Left lobe of liver (tissue), 2 donors: ENCODE results near the gene GLRX5. TPM values are rescaled to one million over a fixed set of nuclear protein-coding genes. Genes with fewer than 3 reads are reported as not detected.

Experiments
- ATAC-seq: fragments of 200-7000 bp; cut with Tn5 transposase; one replicate; pipeline ENCODE4 v1.9.1; 2020; ENCODE audit warnings: mild to moderate bottlenecking, moderate library complexity
- DNase-seq: peaks from one replicate; pipeline ENCODE4 v3.0.0-alpha.2; 2020; ENCODE audit warnings: low spot score
- total RNA-seq: library from RNA; stranded (reverse); gene quantifications from one replicate; pipeline ENCODE4 v1.2.1, GENCODE V29; 2021
- donor health status: DM: no; HTN: no; CAD: no; lungs with moderate emphysema.
- donor health status: DM: no; HTN: yes; CAD: no.

GLRX5 gene
- total RNA-seq, 1 donor from 2014 or later: 31.4 TPM

DNA sequence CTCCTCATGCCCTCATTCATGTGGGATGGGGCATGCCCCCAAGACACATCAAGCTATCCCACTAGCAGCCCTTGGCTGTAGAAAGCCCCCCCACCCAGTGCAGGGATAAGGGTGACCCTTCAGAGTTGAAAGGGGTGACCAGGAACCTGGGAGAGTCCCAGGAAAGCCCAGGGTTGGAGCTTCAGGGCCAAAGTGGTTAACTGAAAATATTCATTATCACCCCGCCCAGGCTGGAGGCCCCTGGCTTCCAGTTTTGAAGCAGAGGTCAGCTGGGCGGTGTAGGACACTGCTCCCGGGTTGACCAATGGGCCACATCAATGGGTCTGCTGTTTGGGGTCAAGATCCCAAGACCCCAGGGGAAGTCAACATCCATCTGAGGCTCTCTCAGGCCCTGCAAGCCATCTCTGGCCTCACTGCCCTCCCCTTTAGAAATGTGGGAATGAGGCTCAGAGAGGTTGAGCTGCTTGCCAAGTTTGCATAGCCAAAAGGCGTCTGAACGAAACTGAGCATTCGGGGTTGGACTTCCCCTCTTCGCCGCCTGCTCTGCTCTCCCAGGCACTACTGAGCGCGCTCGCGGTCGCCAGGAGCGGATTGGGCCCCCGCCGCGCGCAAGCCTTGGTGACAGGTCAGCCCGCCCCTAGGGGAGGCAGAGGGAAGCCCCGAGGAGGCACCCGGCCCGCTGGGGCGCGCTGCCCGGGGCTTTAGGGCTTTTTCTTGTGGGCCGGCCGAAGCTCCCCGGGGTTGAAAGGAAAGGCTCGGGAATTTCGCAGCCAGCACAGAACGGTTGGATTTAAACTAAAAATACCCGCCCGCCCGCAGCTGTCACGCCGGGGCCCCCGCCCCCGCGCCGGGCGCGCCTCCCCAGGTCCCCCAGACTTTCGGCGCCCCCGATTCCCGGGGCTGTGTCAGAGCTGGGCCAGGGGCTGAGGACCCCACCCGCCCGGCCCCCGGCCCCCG, 19.0 kb upstream of the GLRX5 start:
- peak; percentile 62 for ATAC-seq
- DNase-seq: peak; percentile 72

DNA sequence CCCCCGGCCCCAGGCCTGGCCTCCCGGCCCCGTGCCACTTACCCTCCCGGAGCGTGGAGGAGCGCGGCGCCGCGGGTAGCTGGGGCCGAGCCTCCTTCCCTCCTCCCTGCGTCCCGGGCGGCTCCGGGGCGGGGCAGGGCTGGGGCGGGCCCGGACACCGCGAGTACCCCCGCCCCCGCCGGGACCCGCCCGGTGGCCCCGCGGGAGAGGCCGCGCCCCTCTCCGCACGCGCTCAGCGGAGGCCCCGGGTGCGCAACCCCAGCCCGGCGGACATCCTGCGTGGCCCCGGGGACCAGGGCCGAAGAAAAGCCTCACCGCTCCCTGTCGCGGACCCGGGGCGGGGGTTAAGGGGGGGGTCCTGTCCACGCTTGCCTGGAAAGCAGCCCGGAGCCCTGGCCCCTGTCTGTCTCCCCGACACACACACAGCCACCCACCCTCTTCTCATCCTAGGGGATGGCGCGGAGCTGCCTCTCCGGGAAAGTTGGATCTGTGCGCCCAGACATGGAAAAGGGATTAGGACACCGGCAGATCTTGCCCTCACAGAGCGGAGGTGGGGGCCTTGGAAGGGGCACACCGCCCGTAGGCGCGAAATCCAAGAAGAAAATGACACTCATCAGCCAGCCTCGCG, 18.2 kb upstream of the GLRX5 start, which contains the start of gene SYNE3:
Gene SYNE3 (minus strand): TSS at position 97 of the 628 bp plus-strand sequence. CDS start 40,829 bp downstream, outside the sequence.
- ATAC-seq: peak; percentile 83

DNA sequence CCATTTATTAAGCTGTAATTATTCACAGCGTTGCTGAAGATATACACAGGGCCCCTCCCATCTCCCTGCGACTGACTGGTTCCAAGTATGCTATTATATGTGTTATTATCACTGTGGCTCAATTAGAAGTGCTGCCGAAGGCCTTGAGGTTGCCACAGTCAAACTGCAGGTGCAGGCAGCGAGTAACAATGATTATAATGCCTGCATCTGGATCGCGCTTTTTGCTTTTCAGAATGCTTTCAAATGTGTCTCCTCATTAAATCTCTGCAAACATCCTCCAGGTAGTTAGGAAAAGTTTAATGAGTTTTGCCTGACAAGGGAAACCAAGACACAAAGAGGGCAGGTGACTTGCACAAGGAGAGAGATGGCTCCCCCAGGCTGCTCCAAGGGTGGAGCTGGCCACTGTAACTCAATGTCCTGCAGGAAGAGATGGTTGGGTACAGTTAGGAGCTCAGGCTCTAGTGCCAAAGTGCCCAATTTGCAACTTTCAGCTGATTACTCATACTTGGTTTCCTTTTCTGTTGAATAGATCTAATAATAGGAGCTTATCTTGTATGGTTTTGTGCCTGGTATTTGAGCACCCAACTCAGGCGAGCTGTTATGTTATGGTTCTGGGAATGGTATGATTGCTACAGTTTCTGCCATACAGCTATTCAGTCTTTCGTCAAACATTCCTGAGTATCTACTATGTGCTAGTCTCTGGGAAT, 16.7 kb upstream of the GLRX5 start:
- DNase-seq: peak; percentile 22
- no peak for ATAC-seq

More for the DNA sequence above, 18.2 kb upstream of the GLRX5 start, which contains the start of gene SYNE3:
- DNase-seq: peak; percentile 75

DNA sequence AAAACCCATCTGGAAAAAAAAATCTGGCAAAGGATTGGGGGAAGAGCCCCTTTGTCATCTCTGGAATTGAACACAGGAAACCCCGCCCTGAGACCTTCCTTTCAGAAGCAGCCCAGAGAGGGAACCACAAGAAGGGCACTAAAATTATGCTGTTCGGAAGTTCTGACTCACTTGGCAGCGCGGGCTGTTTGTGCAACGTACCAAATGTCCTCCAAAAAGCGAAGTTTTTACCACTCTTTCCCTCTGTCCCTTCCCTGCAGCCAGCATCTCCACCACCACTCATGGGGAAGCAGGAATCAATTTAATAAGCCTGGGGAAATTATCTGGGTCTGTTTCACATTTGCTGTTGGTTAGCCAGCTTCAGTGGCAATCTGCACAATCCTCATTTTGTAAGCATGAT, 15.2 kb upstream of the GLRX5 start:
- ATAC-seq: no peak

DNA sequence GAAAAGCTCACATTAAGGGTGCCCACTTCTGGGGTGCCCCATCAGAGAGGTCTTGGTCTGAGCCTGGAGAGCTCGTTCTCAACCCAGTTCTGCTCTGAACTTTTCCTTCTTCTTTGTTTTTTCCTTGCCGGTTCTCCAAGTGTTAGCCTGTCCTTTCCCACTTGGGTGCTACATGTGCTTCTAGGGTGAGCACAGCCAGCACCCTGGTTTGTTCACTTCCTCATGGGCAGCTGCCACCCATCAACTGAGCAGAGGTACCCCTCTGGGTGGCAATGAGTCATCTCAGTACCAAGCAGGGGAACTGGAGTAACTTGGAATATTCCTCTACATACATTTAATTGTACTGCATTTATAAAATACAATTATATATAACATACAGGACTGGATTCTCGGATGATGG, 14.5 kb upstream of the GLRX5 start:
- DNase-seq (peak; percentile 33), ATAC-seq (no peak)

More for the DNA sequence above, 15.2 kb upstream of the GLRX5 start:
- DNase-seq: peak; percentile 48

DNA sequence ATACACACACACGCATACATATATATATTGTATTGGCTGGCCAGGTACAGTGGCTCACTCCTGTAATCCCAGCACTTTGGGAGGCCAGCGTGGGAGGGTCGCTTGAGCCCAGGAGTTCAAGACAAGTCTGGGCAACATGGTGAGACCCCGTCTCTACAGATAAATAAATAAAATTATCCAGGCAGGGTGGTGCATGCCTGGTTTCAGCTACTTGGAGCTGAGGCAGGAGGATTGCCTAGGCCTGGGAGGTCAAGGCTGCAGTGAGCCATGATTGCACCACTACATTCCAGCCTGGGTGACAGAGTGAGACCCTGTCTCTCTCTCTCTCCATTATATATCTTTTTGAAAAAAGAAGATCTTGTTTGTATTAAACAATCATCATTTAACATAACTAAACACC, 13.8 kb upstream of the GLRX5 start:
- DNase-seq (no peak), ATAC-seq (no peak)

DNA sequence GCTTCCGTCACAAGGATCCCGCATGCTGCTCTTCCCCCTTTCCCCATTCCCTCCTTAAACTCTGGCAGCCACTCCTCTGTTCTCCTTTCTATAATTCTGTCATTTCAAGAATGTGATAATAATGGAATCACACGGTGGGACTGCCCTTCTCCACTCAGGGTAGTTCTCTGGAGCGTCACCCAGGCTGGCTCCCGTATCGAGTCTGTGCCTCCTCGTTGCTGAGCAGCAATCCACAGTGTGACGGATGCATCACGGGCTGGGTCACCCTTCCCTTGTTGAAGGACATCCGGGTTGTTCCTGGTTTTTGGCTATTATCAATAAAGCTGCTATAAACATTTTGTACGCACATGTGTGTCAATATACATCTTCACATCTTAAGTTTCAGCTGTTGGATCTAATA, 12.7 kb upstream of the GLRX5 start:
- ATAC-seq: no peak
- DNase-seq: no peak

DNA sequence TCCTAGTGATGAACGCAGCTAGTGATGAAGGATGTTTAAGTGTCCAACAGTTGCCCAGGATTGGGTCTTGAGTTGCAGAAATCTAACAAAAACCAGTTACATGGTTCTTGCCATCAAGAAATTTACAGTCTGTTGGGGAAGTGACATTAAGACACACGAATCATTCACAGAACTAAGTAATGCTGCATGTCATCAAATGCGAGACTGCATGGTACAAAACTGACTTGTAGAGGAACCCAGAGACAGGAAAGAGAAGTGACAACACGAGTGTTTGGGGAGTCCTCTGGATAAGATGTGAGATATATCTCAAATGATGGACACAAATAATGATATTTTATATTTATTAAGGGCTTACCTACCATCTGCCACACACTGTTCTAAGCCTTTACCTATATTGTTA, 12.3 kb upstream of the GLRX5 start:
- DNase-seq (no peak), ATAC-seq (no peak)

DNA sequence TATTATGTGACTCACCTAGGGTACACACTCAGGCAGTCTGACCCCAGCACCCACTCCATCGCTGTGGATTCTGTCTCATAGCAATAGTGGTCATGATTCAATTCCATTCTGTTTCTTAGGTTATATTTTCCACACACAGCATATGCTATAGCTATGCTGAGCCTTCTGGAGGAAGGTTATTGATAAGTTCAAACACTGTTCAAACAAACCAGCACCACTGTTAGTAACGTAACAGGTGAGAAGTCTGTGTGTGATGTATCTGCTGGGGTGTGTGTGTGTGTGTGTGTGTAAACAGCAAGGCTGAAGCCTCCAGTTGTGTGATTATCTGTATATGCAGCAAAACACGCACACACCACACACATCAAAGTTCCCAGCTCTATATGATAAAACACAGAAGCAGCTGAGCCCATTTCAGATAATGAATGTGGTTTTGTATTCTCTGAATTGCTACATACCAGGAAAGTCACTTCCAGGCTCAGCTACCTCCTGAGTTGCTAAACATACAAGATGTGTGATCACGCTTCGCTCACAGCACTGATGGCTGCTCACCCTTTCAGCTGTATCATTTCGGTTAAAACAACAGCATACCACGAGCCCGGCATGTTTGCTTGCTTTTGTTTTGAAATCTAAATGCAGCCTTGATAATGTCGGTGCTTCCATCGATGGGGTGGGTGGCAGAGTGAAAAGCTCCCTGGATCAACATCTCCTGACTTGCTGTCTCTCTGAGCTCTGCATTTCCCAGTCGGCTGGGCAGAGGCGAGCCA, 11.6 kb upstream of the GLRX5 start:
- DNase-seq: peak; percentile 45

DNA sequence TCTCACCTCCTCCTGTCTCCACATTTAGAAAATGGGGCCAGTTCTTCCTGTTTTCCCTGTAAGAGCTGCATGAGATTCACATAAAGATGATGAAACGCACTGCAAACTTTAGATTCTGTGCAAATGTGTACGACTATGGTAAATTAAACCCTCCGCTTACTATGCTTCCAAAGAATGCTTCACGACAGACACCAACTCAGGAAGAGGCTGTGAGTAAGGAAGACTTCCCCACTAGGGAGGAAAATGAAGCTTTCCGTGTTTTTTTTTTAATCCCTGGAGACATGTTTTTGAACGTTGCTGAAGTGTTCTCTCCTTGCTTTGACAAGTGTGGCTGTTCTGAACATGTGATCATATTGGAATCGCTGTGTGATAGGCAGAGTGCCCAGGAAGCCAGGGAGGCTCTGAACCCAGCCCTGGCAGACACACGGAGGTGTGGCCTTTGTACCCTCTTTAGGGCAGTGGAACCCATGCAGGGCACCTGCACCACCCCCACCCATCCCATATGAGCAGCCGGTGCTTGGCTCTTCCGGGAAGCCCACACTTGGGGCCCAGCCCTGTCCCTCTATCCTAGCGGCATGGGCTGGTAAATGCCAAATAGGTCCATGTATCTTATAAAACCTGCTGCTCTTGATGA, 10.9 kb upstream of the GLRX5 start:
- DNase-seq: peak; percentile 93
- ATAC-seq: peak; percentile 80

More for the DNA sequence above, 11.6 kb upstream of the GLRX5 start:
- peak; percentile 16 for ATAC-seq

DNA sequence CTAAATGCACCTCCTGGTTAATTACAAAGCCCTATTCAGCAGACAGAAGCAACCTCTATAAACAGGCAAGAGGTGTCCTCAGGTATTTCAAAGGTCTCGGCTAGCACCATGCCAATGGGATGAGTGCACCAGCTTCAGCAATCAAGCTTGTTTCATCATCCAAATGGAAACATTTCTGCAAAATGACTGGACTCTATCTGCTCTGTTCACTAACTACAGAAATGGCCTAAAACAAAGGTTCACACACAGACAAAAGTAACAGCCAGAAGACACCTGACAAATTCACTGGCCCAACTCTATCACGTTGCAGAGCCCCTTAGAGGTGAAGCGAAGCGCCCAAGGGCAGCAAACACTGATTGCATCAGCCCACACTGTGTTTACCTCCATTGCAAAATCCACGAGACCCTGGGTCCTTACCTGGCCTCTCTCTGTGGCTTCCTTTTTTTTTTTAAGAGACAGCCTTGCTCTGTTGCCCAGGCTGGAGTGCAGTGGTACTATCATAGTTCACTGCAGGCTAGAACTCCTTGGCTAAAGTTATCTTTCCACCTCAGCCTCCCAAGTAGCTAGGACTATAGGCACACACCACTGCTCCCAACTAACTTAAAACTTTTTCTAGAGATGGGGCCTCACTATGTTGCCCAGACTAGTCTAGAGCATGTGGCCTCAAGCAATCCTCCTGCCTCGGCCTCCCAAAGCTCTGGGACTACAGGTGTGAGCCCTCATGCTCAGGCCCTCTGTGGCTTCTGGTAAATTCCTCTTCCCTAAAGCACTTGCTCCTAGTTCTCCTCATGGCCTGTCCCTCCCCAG, 9.9 kb upstream of the GLRX5 start:
- peak; percentile 87 for DNase-seq

DNA sequence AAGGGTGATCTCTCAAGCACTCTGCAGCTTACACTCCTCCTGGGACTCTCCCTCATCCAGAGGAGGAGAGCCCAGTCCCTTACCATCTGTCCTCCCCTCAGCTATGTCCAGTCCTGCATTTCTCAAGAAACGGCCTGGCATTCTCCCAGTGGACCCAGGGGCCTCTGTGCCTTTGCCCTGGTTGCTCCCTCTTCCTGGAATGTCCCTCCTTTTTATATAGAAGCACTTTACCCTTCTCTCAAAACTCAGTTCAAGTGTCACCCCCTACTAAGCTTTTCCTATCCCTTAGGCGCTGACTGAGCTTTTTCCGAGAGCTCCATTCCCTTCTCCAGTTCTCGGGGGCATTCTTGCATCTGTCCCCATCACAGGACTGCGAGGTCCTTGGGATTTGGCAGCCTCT, 8.9 kb upstream of the GLRX5 start:
- ATAC-seq (no peak), DNase-seq (no peak)

More for the DNA sequence above, 9.9 kb upstream of the GLRX5 start:
- peak; percentile 63 for ATAC-seq

DNA sequence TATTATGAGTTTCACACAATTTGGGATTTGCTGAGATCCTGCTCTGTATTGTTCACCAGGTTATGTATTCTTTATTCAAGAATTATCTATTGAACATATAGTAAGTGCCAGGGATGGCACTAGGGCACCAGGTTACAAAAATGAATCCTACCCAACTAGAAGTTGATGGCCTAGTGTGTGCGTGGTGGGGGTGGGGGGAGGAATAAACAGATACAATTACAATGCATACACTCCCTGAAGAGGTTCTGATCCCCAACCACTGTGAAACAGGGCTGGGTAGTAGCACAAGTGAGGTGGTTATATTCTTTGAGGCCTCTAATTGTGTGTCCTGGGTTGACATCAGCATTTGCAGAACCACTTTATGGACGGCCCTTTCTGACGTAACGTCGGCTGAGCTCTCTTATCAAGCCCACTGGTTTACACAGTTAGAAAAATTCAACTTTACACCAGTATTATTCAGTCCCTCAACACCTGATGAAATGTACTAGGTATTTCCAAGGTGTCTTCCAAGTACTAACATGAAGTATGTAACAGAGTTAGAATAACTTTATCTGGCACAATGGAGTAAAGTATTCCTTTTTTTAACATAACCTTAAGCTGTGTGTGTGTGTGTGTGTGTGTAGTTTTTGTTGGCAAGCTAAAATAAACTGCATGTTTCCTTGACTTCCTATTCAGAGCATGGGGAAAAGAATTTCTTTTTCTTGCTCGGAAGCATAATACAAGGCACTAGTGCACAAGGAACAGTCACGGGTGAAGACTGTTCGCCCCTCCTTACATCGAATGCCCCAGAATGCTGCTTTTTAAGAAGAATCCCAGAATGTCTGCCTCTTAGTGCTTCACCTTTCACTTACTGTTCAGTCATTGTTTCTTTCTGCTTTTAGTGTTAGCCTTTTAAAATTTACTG, 8.1 kb upstream of the GLRX5 start:
- DNase-seq (no peak), ATAC-seq (no peak)

DNA sequence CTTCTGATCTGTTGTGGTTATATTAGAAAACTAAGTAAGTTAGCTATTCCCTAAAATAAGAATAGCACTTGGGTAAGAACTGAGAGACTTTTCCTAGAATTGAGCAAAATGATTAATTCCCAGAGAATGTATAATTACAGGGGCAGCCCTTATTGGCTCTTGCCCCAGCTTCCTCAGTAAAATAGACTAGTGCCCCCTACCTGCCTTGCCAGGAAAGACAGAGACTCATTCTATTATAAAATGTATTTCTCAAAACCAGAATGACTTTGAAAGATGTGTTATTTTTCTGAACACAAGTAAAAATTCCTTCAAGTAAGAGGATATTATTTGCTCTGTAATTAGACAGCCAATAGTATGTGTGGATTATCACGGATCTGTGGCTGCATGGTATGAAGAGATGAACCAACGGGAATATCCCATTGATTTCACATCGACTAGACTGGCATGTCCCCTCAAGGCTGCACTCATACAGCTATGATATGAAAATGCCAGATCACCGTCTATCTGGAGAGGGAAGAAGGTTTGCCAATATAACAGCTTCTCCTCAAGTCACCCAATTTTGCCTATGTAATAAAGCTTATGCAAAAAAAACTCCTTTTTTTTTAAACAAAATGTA, 7.4 kb upstream of the GLRX5 start:
- DNase-seq: no peak
- ATAC-seq: peak; percentile 44

DNA sequence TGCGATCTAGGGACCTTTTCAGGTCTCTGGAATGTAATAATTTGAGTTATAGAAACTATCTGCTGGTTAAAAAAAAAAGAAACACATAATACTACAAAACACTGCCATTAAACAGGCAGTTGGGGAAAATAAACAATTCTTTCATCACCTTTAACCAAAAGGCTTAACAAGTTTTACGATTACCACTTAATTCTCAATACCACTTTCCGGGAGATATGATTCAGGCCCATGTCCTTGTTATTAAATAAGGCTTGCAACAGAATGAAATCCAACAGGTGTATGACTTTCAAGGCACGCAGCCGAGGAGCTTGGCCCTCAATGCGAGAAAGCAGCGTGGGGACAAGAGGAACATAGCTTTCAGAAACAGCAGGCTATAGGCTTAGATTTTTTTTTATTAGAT, 5.6 kb upstream of the GLRX5 start:
- ATAC-seq (no peak), DNase-seq (no peak)

DNA sequence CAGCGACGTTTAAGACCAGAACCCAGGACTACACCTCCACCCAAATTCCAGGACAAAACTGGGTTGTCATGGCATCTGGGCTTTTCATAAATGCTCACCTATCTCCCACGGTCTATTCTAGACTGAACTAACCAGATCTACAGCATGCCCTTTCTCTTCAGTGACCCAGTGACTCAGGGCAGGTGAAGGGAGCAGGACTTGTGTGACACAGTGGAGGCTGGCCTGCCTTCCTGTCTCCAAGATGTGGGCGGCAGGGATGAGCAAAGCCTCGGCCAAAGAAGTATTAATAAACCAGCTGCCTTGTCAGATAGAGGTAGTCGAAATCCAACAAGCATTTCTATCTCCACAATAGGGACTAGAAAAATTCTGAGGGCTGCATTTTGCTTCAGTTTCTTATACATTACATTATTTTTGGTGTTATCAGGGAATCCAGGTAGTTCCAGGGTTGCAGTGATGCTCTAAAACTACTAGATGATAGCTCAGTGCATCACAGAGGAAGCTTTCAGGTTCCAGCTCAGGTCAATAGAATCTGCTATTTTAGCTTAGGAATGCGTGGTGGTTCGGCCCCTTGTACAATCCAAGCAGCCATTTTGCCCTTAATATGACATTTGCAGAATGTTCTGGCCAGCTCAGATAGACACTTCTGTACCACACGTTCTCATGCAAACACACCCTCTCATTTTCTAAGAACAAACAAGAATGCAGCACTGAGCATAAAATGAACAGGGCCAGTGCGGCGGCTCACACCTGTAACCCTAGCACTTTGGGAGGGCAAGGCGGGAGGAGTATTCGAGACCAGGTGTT, 4.2 kb upstream of the GLRX5 start:
- DNase-seq (no peak), ATAC-seq (no peak)

DNA sequence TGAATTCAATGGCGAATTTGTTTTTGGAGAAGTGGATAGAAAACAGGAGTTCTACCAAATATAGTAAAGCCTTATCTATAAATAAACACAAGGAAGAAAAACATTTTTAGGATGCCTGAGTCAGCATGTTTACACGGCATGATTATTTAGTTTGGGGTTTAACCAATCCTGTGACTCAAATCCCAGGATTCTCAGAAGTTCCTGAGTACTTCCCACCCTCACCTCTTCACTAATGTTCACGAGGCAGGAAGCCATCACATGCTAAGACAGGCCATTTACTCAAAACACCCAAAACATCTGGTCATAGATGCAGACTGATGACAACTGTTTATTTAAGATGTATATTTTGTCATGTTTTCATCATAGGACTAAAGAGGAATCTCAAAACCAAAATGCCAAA, 3.4 kb upstream of the GLRX5 start:
- no peak for ATAC-seq

More for the DNA sequence above, 3.4 kb upstream of the GLRX5 start:
- no peak for DNase-seq
